ENCODE results near the gene SLC25A53. TPM values are rescaled to one million over a fixed set of nuclear protein-coding genes. Genes with fewer than 3 reads are reported as not detected.

The SLC25A53 gene
- total and polyA plus RNA-seq, 2 of the 13 experiments (the other 11 are each of a cell fraction or from before 2014, with no cell fraction given), result 3.4 to 4.5 TPM

GRCh38 chrX:104113222-104113965, 43.4 kb downstream of the SLC25A53 start (continued):
- no peak for TF ChIP-seq ZNF687 (CRISPR knock-in tag; IDR thresholded peaks at IDR 0.05)
- peak; percentile 58 for TF ChIP-seq CTCF (CRISPR knock-in tag; IDR thresholded peaks at IDR 0.05)
- TF ChIP-seq DNMT3B (CRISPR knock-in tag; conservative IDR thresholded peaks at IDR 0.05), result no peak
- TF ChIP-seq SMARCC2 (IDR thresholded peaks at IDR 0.05), result no peak

GRCh38 chrX:104112326-104112951, 44.4 kb downstream of the SLC25A53 start, which contains the start of gene ZCCHC18:
Gene ZCCHC18, plus strand, starts transcription at chrX:104112523. Its CDS starts 1,589 bp downstream, at chrX:104114112.
- no peak within 1 kb of the TSS for H3K27ac ChIP-seq (ENCODE audit: extremely low read length, insufficient read depth, low read length)
- H3K4me2 ChIP-seq (ENCODE audit: low read depth, low read length), result peak within 1 kb of the TSS; percentile 75
- no peaks in the 10 kb centered on the region for H3K79me2 ChIP-seq (ENCODE audit: insufficient read depth, low read length)
- H3K9ac ChIP-seq (ENCODE audit: insufficient read depth, low read depth, low read length), result no peak within 1 kb of the TSS
- WGBS (ENCODE audit: low lambda C conversion rate), result no CpG with 5 or more reads among the region's 67 CpGs
- H3K27me3 ChIP-seq (ENCODE audit: control insufficient read depth in 1 of 2, insufficient read depth in 2 of 2, low read length in 2 of 2), result peaks cover 0 to 7% of the 10 kb centered on the region in 2 experiments; a peak in 1 of 5 replicates
- H3K36me3 ChIP-seq (replicated peaks in 1 of 2; ENCODE audit: control insufficient read depth in 1 of 2, insufficient read depth in 2 of 2, low read length in 2 of 2), result no peaks in the 10 kb centered on the region
- no peaks in the 10 kb centered on the region for H3K4me1 ChIP-seq (ENCODE audit: insufficient read depth, low read length)
- in situ Hi-C loops (cut with HindIII; ENCODE audit: extremely low pct_ligation_motif_present, low pct_unique_long_range_greater_than_20kb) (loop anchor here (25.0 kb wide), 2 partner anchors 275 to 575 kb away; partner anchors contain the start of gene RAB9B), intact Hi-C loops (cut with micrococcal nuclease; ENCODE audit: unreplicated experiment) (no loop called here)
- H3K9me3 ChIP-seq (ENCODE audit: low read length), result no peaks in the 10 kb centered on the region
- H2AFZ ChIP-seq (ENCODE audit: low read length), result no peak within 1 kb of the TSS
- FAIRE-seq (no peak), DNase-seq (ENCODE audit: low spot score) (peak; percentile 3), ATAC-seq (peak; percentile 83)
- POLR2A ChIA-PET, result no interaction called here
- no TSS peak for BruUV-seq (replicated peaks)
- H3K4me3 ChIP-seq (replicated peaks in 1 of 3; ENCODE audit: insufficient read depth in 1 of 3, low read depth in 2 of 3, low read length in 3 of 3), result peak within 1 kb of the TSS; percentile 30 to 62 (median 50); a peak in 4 of 6 replicates
- CTCF ChIA-PET (ENCODE audit: low intra/inter-chr PET ratio, low total read pairs), result interaction anchor here (1.0 kb wide), 1 partner anchor 14 kb away, joined by 3 read pairs; no protein-coding TSS in a partner anchor
- H4K20me1 ChIP-seq (ENCODE audit: insufficient read depth, low read length), result no peaks in the 10 kb centered on the region
- TF ChIP-seq ZNF263 (CRISPR knock-in tag; IDR thresholded peaks at IDR 0.05) (peak; percentile 88), KMT2B (CRISPR knock-in tag; IDR thresholded peaks at IDR 0.05) (0 out of 2 replicates have a peak, but pooled peaks have one; percentile 24), NRL (CRISPR knock-in tag; IDR thresholded peaks at IDR 0.05; ENCODE audit: borderline replicate concordance) (no peak), UBTF (CRISPR knock-in tag; IDR thresholded peaks at IDR 0.05) (peak; percentile 61; the same call in 1 of the 2 replicates), ARNT2 (CRISPR knock-in tag; IDR thresholded peaks at IDR 0.05; ENCODE audit: low read depth) (peak; percentile 54; the same call in 1 of the 2 replicates), MAX (IDR thresholded peaks at IDR 0.05) (peak; percentile 52; the same call in 1 of the 2 replicates), HNRNPLL (IDR thresholded peaks at IDR 0.05; ENCODE audit: low read depth, low read length, poor library complexity, severe bottlenecking) (peak; percentile 37), ZNF558 (CRISPR knock-in tag; IDR thresholded peaks at IDR 0.05; ENCODE audit: borderline replicate concordance) (peak; percentile 49; the same call in 1 of the 2 replicates)
